HepG2 (cell line): ENCODE data around the gene PRR27. TPM values are rescaled to one million over a fixed set of nuclear protein-coding genes. Genes with fewer than 3 reads are reported as not detected.

Source experiments
- AKAP8 ChIP-seq: sonication (generic); formaldehyde crosslinking; IDR thresholded peaks from 2 replicates; pipeline ENCODE4 v1.5.1; 2020; ENCODE audit warnings: mild to moderate bottlenecking, missing genetic modification reagents
- ATF7-NPFF ChIP-seq: sonication (generic); formaldehyde crosslinking; IDR thresholded peaks from 2 replicates; pipeline ENCODE4 v1.8.1; 2023; ENCODE audit warnings: mild to moderate bottlenecking, low read depth, missing genetic modification reagents, moderate library complexity
- FOXO1 ChIP-seq: sonication (generic); formaldehyde crosslinking; IDR thresholded peaks from 2 replicates; pipeline ENCODE4 v1.4.0; 2020; ENCODE audit warnings: missing genetic modification reagents
- HDAC2 ChIP-seq: sonication (generic); formaldehyde crosslinking; IDR thresholded peaks from 2 replicates; pipeline ENCODE4 v1.4.0; 2020; ENCODE audit warnings: missing genetic modification reagents
- HNF4G ChIP-seq, 2 experiments: sonication (generic) in 1 of 2; formaldehyde crosslinking in 1 of 2; IDR thresholded peaks; 2 replicates each; pipeline versions ENCODE4 v1.4.0 to v1.6.1; 2011 to 2020; ENCODE audit warnings: borderline replicate concordance in 2 of 2, low read depth in 2 of 2, mild to moderate bottlenecking in 2 of 2, low read length in 1 of 2, missing genetic modification reagents in 1 of 2, moderate library complexity in 1 of 2
- KLF15 ChIP-seq: sonication (generic); formaldehyde crosslinking; IDR thresholded peaks from 2 replicates; pipeline ENCODE4 v1.8.1; 2023; ENCODE audit warnings: borderline replicate concordance, mild to moderate bottlenecking, inconsistent platforms, missing genetic modification reagents, mixed read lengths
- RXRA ChIP-seq: sonication (generic); formaldehyde crosslinking; IDR thresholded peaks from 2 replicates; pipeline ENCODE4 v1.5.1; 2020; ENCODE audit warnings: missing genetic modification reagents
- TARDBP ChIP-seq: sonication (generic); formaldehyde crosslinking; IDR thresholded peaks from 2 replicates; pipeline ENCODE4 v1.8.0; 2022; ENCODE audit warnings: mild to moderate bottlenecking, missing genetic modification reagents
- ZNF232 ChIP-seq: sonication (generic); formaldehyde crosslinking; IDR thresholded peaks from 2 replicates; pipeline ENCODE4 v1.4.0; 2020; ENCODE audit warnings: missing genetic modification reagents, borderline replicate concordance
- ZNF546 ChIP-seq: sonication (generic); formaldehyde crosslinking; conservative IDR thresholded peaks from 2 replicates; pipeline ENCODE4 v1.8.1; 2023; ENCODE audit warnings: mild to moderate bottlenecking, missing genetic modification reagents
- ZNF547 ChIP-seq: sonication (generic); formaldehyde crosslinking; IDR thresholded peaks from 2 replicates; pipeline ENCODE4 v1.5.1; 2020; ENCODE audit warnings: mild to moderate bottlenecking, missing genetic modification reagents
- ZNF749 ChIP-seq: sonication (generic); formaldehyde crosslinking; IDR thresholded peaks from 2 replicates; pipeline ENCODE4 v1.8.0; 2022; ENCODE audit warnings: mild to moderate bottlenecking, missing genetic modification reagents, moderate library complexity, borderline replicate concordance
- ZNF777 ChIP-seq: sonication (generic); formaldehyde crosslinking; IDR thresholded peaks from 2 replicates; pipeline ENCODE4 v1.4.0; 2020; ENCODE audit warnings: missing genetic modification reagents
- polyA plus RNA-seq, 8 experiments: library from polyadenylated mRNA; depleted of rRNA in 3 of 8; stranded (reverse) in 7 of 8; unstranded in 1 of 8; fragments of >200 nt; fragmentation: Illumina TruSeq in 4 of 8; extraction: Trizol in 4 of 8; gene quantifications; 2 replicates each; pipeline versions ENCODE4 v1.2.1 to v1.2.3, GENCODE V29; 2011 to 2016; ENCODE audit warnings: low read depth in 4 of 8, missing spikeins in 1 of 8, mixed read lengths in 1 of 8; ENCODE audit not compliant: insufficient read depth in 1 of 8
- total RNA-seq, 5 experiments: library from RNA; depleted of rRNA; stranded (reverse); fragments of >200 nt; fragmentation: Illumina TruSeq; extraction: Trizol; gene quantifications; 2 replicates each; pipeline ENCODE4 v1.2.3, GENCODE V29; 2016; ENCODE audit warnings: low read depth in 1 of 5
- TF ChIP-seq, protein P1 (sequence below): sonication (generic); formaldehyde crosslinking; IDR thresholded peaks from 2 replicates; pipeline ENCODE4 v1.5.0; 2020; ENCODE audit warnings: mild to moderate bottlenecking, missing genetic modification reagents, borderline replicate concordance
- TF ChIP-seq, protein P2 (sequence below), 2 experiments: sonication (generic) in 1 of 2; formaldehyde crosslinking in 1 of 2; IDR thresholded peaks; 2 replicates each; pipeline versions ENCODE4 v1.4.0 to v1.6.1; 2018 to 2020; ENCODE audit warnings: missing genetic modification reagents in 2 of 2, borderline replicate concordance in 1 of 2, low read depth in 1 of 2, mild to moderate bottlenecking in 1 of 2, missing biosample characterization in 1 of 2
- TF ChIP-seq, protein P3 (sequence below): sonication (generic); formaldehyde crosslinking; IDR thresholded peaks from 2 replicates; pipeline ENCODE4 v1.4.0; 2020; ENCODE audit warnings: missing genetic modification reagents
- TF ChIP-seq, protein P4 (sequence below): IDR thresholded peaks from 2 replicates; pipeline ENCODE4 v1.6.1; 2016; ENCODE audit warnings: missing compliant biosample characterization, missing genetic modification reagents, borderline replicate concordance
- TF ChIP-seq, protein P5 (sequence below): sonication (generic); formaldehyde crosslinking; conservative IDR thresholded peaks from 2 replicates; pipeline ENCODE4 v1.8.0; 2022; ENCODE audit warnings: mild to moderate bottlenecking, moderate library complexity, missing genetic modification reagents

PRR27 gene
- total and polyA plus RNA-seq, 2 of the 13 experiments (the other 11 are each of a cell fraction or from before 2014, with no cell fraction given) = not detected

DNA sequence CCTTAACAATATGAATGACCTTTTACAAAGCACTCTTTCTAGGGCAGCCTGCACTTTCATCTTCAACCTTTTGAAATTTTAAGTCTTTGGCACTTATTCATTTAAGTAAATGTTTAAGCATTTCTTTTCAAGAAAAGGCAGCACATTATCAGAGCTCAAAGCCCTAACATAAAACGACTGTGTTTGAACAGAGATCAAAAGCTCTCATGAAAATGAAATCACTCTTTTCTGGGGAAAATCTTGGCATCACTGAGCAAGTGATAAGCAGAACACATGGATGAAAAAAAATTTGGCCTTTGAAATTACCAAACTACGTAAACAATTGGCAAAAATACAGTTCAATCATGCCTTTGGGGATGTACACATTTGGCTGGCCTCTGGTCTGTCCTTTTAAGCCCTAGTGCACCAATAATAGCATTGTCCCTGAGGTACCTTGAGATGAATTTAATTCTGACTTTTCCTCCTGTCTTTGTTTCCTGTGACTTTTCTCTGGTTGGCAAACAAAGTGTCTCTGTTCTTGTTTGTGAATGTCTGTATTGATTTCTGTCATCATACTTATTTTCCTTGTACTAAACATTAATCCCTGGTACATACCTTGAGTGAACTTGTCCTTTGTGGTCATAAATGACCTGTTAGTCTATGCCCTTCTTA lies 28.6 kb downstream of the PRR27 start (continued):
- TF ChIP-seq ATF7-NPFF (CRISPR knock-in tag) (0 out of 2 replicates have a peak, but pooled peaks have one; percentile 33), FOXO1 (CRISPR knock-in tag) (peak; percentile 94), KLF15 (CRISPR knock-in tag) (no peak), RXRA (CRISPR knock-in tag) (peak; percentile 84; the same call in 1 of the 2 replicates), ZNF547 (CRISPR knock-in tag) (no peak), TARDBP (no peak), ZNF749 (CRISPR knock-in tag) (no peak; the same call in 1 of the 2 replicates), HDAC2 (CRISPR knock-in tag) (peak; percentile 74), ZNF777 (no peak), ZNF546 (CRISPR knock-in tag) (no peak), AKAP8 (CRISPR knock-in tag) (no peak; the same call in 1 of the 2 replicates), ZNF232 (0 out of 2 replicates have a peak, but pooled peaks have one; percentile 45), HNF4G (IDR thresholded peaks at IDR 0.05; ENCODE audit: borderline replicate concordance, low read depth, low read length) (peak; percentile 83), HNF4G (CRISPR knock-in tag; IDR thresholded peaks at IDR 0.05; ENCODE audit: borderline replicate concordance, low read depth) (no peak; the same call in 1 of the 2 replicates)
- TF ChIP-seq, protein P1, sequence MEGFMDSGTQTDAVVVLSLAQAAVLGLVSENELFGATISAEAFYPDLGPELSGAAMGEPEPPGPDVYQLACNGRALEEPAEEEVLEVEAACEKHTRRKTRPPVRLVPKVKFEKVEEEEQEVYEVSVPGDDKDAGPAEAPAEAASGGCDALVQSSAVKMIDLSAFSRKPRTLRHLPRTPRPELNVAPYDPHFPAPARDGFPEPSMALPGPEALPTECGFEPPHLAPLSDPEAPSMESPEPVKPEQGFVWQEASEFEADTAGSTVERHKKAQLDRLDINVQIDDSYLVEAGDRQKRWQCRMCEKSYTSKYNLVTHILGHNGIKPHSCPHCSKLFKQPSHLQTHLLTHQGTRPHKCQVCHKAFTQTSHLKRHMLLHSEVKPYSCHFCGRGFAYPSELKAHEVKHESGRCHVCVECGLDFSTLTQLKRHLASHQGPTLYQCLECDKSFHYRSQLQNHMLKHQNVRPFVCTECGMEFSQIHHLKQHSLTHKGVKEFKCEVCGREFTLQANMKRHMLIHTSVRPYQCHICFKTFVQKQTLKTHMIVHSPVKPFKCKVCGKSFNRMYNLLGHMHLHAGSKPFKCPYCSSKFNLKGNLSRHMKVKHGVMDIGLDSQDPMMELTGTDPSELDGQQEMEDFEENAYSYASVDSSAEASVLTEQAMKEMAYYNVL (CRISPR knock-in tag) = peak; percentile 96
- TF ChIP-seq, protein P2, sequence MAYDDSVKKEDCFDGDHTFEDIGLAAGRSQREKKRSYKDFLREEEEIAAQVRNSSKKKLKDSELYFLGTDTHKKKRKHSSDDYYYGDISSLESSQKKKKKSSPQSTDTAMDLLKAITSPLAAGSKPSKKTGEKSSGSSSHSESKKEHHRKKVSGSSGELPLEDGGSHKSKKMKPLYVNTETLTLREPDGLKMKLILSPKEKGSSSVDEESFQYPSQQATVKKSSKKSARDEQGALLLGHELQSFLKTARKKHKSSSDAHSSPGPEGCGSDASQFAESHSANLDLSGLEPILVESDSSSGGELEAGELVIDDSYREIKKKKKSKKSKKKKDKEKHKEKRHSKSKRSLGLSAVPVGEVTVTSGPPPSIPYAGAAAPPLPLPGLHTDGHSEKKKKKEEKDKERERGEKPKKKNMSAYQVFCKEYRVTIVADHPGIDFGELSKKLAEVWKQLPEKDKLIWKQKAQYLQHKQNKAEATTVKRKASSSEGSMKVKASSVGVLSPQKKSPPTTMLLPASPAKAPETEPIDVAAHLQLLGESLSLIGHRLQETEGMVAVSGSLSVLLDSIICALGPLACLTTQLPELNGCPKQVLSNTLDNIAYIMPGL (CRISPR knock-in tag; IDR thresholded peaks at IDR 0.05; ENCODE audit: borderline replicate concordance in 1 of 2, low read depth in 1 of 2) = 0 out of 4 replicates have a peak, but pooled peaks of 1 of the 2 experiments have one; percentile 19
- TF ChIP-seq, protein P3, sequence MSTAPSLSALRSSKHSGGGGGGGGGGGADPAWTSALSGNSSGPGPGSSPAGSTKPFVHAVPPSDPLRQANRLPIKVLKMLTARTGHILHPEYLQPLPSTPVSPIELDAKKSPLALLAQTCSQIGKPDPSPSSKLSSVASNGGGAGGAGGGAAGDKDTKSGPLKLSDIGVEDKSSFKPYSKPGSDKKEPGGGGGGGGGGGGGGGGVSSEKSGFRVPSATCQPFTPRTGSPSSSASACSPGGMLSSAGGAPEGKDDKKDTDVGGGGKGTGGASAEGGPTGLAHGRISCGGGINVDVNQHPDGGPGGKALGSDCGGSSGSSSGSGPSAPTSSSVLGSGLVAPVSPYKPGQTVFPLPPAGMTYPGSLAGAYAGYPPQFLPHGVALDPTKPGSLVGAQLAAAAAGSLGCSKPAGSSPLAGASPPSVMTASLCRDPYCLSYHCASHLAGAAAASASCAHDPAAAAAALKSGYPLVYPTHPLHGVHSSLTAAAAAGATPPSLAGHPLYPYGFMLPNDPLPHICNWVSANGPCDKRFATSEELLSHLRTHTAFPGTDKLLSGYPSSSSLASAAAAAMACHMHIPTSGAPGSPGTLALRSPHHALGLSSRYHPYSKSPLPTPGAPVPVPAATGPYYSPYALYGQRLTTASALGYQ (CRISPR knock-in tag) = peak; percentile 97
- TF ChIP-seq, protein P4, sequence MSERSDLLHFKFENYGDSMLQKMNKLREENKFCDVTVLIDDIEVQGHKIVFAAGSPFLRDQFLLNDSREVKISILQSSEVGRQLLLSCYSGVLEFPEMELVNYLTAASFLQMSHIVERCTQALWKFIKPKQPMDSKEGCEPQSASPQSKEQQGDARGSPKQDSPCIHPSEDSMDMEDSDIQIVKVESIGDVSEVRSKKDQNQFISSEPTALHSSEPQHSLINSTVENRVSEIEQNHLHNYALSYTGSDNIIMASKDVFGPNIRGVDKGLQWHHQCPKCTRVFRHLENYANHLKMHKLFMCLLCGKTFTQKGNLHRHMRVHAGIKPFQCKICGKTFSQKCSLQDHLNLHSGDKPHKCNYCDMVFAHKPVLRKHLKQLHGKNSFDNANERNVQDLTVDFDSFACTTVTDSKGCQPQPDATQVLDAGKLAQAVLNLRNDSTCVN (CRISPR knock-in tag) = no peak
- TF ChIP-seq, protein P5, sequence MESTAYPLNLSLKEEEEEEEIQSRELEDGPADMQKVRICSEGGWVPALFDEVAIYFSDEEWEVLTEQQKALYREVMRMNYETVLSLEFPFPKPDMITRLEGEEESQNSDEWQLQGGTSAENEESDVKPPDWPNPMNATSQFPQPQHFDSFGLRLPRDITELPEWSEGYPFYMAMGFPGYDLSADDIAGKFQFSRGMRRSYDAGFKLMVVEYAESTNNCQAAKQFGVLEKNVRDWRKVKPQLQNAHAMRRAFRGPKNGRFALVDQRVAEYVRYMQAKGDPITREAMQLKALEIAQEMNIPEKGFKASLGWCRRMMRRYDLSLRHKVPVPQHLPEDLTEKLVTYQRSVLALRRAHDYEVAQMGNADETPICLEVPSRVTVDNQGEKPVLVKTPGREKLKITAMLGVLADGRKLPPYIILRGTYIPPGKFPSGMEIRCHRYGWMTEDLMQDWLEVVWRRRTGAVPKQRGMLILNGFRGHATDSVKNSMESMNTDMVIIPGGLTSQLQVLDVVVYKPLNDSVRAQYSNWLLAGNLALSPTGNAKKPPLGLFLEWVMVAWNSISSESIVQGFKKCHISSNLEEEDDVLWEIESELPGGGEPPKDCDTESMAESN (CRISPR knock-in tag) = peak; percentile 46; the same call in 1 of the 2 replicates
